H54 (cell line): ENCODE data around the gene ZNF341.
"Not testable (repeated sequence)": the region's sequence is repeated elsewhere in the genome, so short reads cannot be mapped to it uniquely, and the experiment has no call there.

Experiments
- DNase-seq: peaks from one replicate; pipeline ENCODE4 v3.0.0; 2011; ENCODE audit warnings: low spot score, mixed read lengths; ENCODE audit not compliant: insufficient read length
- FAIRE-seq: peaks from 3 replicates; lab custom pipeline; 2011; peaks lifted over from hg19 to GRCh38; lab: Jason Lieb, UNC
- POLR2A ChIP-seq: IDR thresholded peaks from 2 replicates; pipeline ENCODE4 v1.6.1; 2011; ENCODE audit warnings: low read depth, mild to moderate bottlenecking, low read length

ZNF341 gene

GRCh38 chr20:33783256-33783655, 51.5 kb downstream of the ZNF341 start:
- TF ChIP-seq POLR2A = no peak
- no peak for DNase-seq
- FAIRE-seq = no peak

GRCh38 chr20:33783818-33784217, 52.0 kb downstream of the ZNF341 start:
- DNase-seq (no peak), FAIRE-seq (no peak)
- no peak for TF ChIP-seq POLR2A

- DNase-seq (no peak), FAIRE-seq (no peak)
- TF ChIP-seq POLR2A = no peak
Observed at GRCh38 chr20:33784225-33784624, 52.4 kb downstream of the ZNF341 start.

GRCh38 chr20:33785503-33785902, 53.7 kb downstream of the ZNF341 start:
- FAIRE-seq (no peak), DNase-seq (no peak)
- TF ChIP-seq POLR2A = no peak

GRCh38 chr20:33787253-33787891, 55.6 kb downstream of the ZNF341 start:
- TF ChIP-seq POLR2A = no peak
- DNase-seq (no peak), FAIRE-seq (no peak)

- TF ChIP-seq POLR2A = no peak
- no peak for FAIRE-seq
- DNase-seq = no peak
Observed at GRCh38 chr20:33788351-33789049, 56.7 kb downstream of the ZNF341 start.

GRCh38 chr20:33789109-33789857, 57.5 kb downstream of the ZNF341 start:
- peak; percentile 97 for DNase-seq
- TF ChIP-seq POLR2A = 0 out of 2 replicates have a peak, but pooled peaks have one; percentile 5
- peak; percentile 82 for FAIRE-seq

GRCh38 chr20:33789858-33790182, 58.0 kb downstream of the ZNF341 start:
- no peak for FAIRE-seq
- TF ChIP-seq POLR2A = no peak
- no peak for DNase-seq

- FAIRE-seq = no peak
- no peak for TF ChIP-seq POLR2A
- DNase-seq = no peak
Observed at GRCh38 chr20:33790566-33790965, 58.8 kb downstream of the ZNF341 start.

- no peak for TF ChIP-seq POLR2A
Observed at GRCh38 chr20:33791021-33791420, 59.2 kb downstream of the ZNF341 start.

GRCh38 chr20:33791540-33791939, 59.7 kb downstream of the ZNF341 start:
- no peak for TF ChIP-seq POLR2A
- DNase-seq = no peak
- FAIRE-seq = no peak

More at GRCh38 chr20:33791021-33791420, 59.2 kb downstream of the ZNF341 start:
- DNase-seq = no peak
- no peak for FAIRE-seq

GRCh38 chr20:33791959-33792597, 60.3 kb downstream of the ZNF341 start:
- DNase-seq (no peak), FAIRE-seq (no peak)
- no peak for TF ChIP-seq POLR2A

- not testable (repeated sequence) for FAIRE-seq, DNase-seq
Observed at GRCh38 chr20:33792598-33792989, 60.8 kb downstream of the ZNF341 start.
